Measurements from ENCODE around the gene KARS1.

- no peak for TF ChIP-seq CTCF (IDR thresholded peaks at IDR 0.05)
- peak; percentile 9 to 76 (median 18) for TF ChIP-seq POLR2AphosphoS5 (IDR thresholded peaks at IDR 0.05)
- no peak for TF ChIP-seq POLR2A (IDR thresholded peaks at IDR 0.05)
- TF ChIP-seq EP300 (IDR thresholded peaks at IDR 0.05), result no peak
These were observed 1.0 kb upstream of the KARS1 start for GRCh38 chr16:75648265-75649076.
